H9 (cell line): Measurements from ENCODE around the gene CHTF8. TPM values are rescaled to one million over a fixed set of nuclear protein-coding genes. Genes with fewer than 3 reads are reported as not detected.
A peak's percentile ranks its signal among the peaks of the same experiment; 100 is the strongest.

Source experiments
- DNase-seq: peaks from one replicate; pipeline ENCODE4 v3.0.0-alpha.2; 2017
- H2AFZ ChIP-seq: one replicate; pipeline ENCODE4 v1.6.1; 2013; ENCODE audit warnings: mild to moderate bottlenecking, low read length, control low read depth, moderate library complexity
- H2AK5ac ChIP-seq: 2 replicates; pipeline ENCODE4 v1.6.1; 2013; ENCODE audit warnings: low read length, control low read depth, mixed read lengths; ENCODE audit not compliant: insufficient read length
- H2BK120ac ChIP-seq: one replicate; pipeline ENCODE4 v1.6.1; 2013; ENCODE audit warnings: low read depth, mild to moderate bottlenecking, low read length, control low read depth, inconsistent platforms; ENCODE audit not compliant: poor library complexity, severe bottlenecking
- H2BK12ac ChIP-seq: 2 replicates; pipeline ENCODE4 v1.6.1; 2013; ENCODE audit warnings: low read length, control low read depth, mixed read lengths, low read depth; ENCODE audit not compliant: insufficient read length
- H2BK15ac ChIP-seq: 2 replicates; pipeline ENCODE4 v1.6.1; 2013; ENCODE audit warnings: low read depth, low read length, control low read depth
- H2BK20ac ChIP-seq: one replicate; pipeline ENCODE4 v1.6.1; 2013; ENCODE audit warnings: low read depth, mild to moderate bottlenecking, low read length, control low read depth, inconsistent platforms; ENCODE audit not compliant: poor library complexity, severe bottlenecking
- H2BK5ac ChIP-seq: 2 replicates; pipeline ENCODE4 v1.6.1; 2013; ENCODE audit warnings: low read length, control low read depth, mixed read lengths; ENCODE audit not compliant: insufficient read length
- H3K14ac ChIP-seq: 2 replicates; pipeline ENCODE4 v1.6.1; 2013; ENCODE audit warnings: low read length, control low read depth; ENCODE audit not compliant: insufficient read depth
- H3K18ac ChIP-seq: 2 replicates; pipeline ENCODE4 v1.6.1; 2013; ENCODE audit warnings: low read depth, mild to moderate bottlenecking, mixed read lengths, low read length, control low read depth; ENCODE audit not compliant: insufficient read length
- H3K23ac ChIP-seq: 2 replicates; pipeline ENCODE4 v1.6.1; 2013; ENCODE audit warnings: low read length, control low read depth, mixed read lengths, low read depth; ENCODE audit not compliant: insufficient read length
- H3K23me2 ChIP-seq: 2 replicates; pipeline ENCODE4 v1.6.1; 2013; ENCODE audit warnings: low read depth, mild to moderate bottlenecking, mixed read lengths, low read length, control low read depth; ENCODE audit not compliant: insufficient read length, poor library complexity, severe bottlenecking
- H3K27ac ChIP-seq: 2 replicates; pipeline ENCODE4 v1.5.1; 2013; ENCODE audit warnings: low read length, control low read depth, mixed read lengths, low read depth; ENCODE audit not compliant: insufficient read length
- H3K27me3 ChIP-seq: 2 replicates; pipeline ENCODE4 v1.6.1; 2013; ENCODE audit warnings: low read length, control low read depth, inconsistent platforms; ENCODE audit not compliant: insufficient read depth
- H3K4ac ChIP-seq: 2 replicates; pipeline ENCODE4 v1.6.1; 2013; ENCODE audit warnings: low read depth, mild to moderate bottlenecking, control low read depth, inconsistent platforms, low read length, moderate library complexity
- H3K4me1 ChIP-seq: 2 replicates; pipeline ENCODE4 v1.6.1; 2013; ENCODE audit warnings: low read length, control low read depth, inconsistent platforms; ENCODE audit not compliant: insufficient read depth
- H3K4me2 ChIP-seq: 2 replicates; pipeline ENCODE4 v1.6.1; 2013; ENCODE audit warnings: low read length, control low read depth, mixed read lengths; ENCODE audit not compliant: insufficient read length, insufficient read depth
- H3K56ac ChIP-seq: 2 replicates; pipeline ENCODE4 v1.6.1; 2013; ENCODE audit warnings: low read depth, mild to moderate bottlenecking, mixed read lengths, low read length, control low read depth; ENCODE audit not compliant: insufficient read length
- H3K79me1 ChIP-seq: 2 replicates; pipeline ENCODE4 v1.6.1; 2013; ENCODE audit warnings: low read depth, mild to moderate bottlenecking, moderate library complexity, low read length, control low read depth, inconsistent platforms; ENCODE audit not compliant: insufficient read depth, poor library complexity, severe bottlenecking
- H3K79me2 ChIP-seq: 2 replicates; pipeline ENCODE4 v1.6.1; 2013; ENCODE audit warnings: low read length, control low read depth, inconsistent platforms; ENCODE audit not compliant: insufficient read depth
- H3K9ac ChIP-seq: 2 replicates; pipeline ENCODE4 v1.6.1; 2013; ENCODE audit warnings: low read length, control low read depth, mixed read lengths; ENCODE audit not compliant: insufficient read length; ENCODE audit errors: extremely low read depth
- H3K9me3 ChIP-seq: one replicate; pipeline ENCODE4 v1.6.1; 2013; ENCODE audit warnings: low read depth, low read length, inconsistent platforms; ENCODE audit not compliant: control insufficient read depth
- H3T11ph ChIP-seq: one replicate; pipeline ENCODE4 v1.6.1; 2013; ENCODE audit warnings: mild to moderate bottlenecking, low read length, control low read depth, inconsistent platforms
- H4K20me1 ChIP-seq: one replicate; pipeline ENCODE4 v1.6.1; 2013; ENCODE audit not compliant: control insufficient read depth, insufficient read length, insufficient read depth
- H4K5ac ChIP-seq: 2 replicates; pipeline ENCODE4 v1.6.1; 2013; ENCODE audit warnings: low read depth, mild to moderate bottlenecking, mixed read lengths, low read length, control low read depth; ENCODE audit not compliant: insufficient read length
- H4K8ac ChIP-seq: replicated peaks from 2 replicates; pipeline ENCODE4 v1.6.1; 2013; ENCODE audit warnings: low read length, control low read depth, mixed read lengths, low read depth; ENCODE audit not compliant: insufficient read length
- H4K91ac ChIP-seq: 2 replicates; pipeline ENCODE4 v1.6.1; 2013; ENCODE audit warnings: low read depth, mild to moderate bottlenecking, moderate library complexity, mixed read lengths, low read length, control low read depth; ENCODE audit not compliant: insufficient read length
- H3K27ac Mint-ChIP-seq, 3 experiments: 2 replicates in 2 of 3; 3 replicates in 1 of 3; pipeline ENCODE4 v1.8.0; 2020 to 2021; ENCODE audit warnings: mixed read lengths in 3 of 3, mild to moderate bottlenecking in 1 of 3, moderate library complexity in 1 of 3
- H3K27me3 Mint-ChIP-seq: 2 replicates; pipeline ENCODE4 v1.8.0; 2021; ENCODE audit warnings: low read depth, mild to moderate bottlenecking, moderate library complexity, mixed read lengths
- H3K36me3 Mint-ChIP-seq, 3 experiments: 2 replicates in 2 of 3; 3 replicates in 1 of 3; pipeline ENCODE4 v1.8.0; 2020 to 2021; ENCODE audit warnings: low read depth in 3 of 3, mixed read lengths in 3 of 3; ENCODE audit not compliant: insufficient read depth in 1 of 3
- H3K4me1 Mint-ChIP-seq, 2 experiments: 2 replicates each; pipeline ENCODE4 v1.8.0; 2020; ENCODE audit warnings: mixed read lengths in 2 of 2
- H3K4me3 Mint-ChIP-seq, 2 experiments: 2 replicates in 1 of 2; 3 replicates in 1 of 2; pipeline ENCODE4 v1.8.0; 2020 to 2021; ENCODE audit warnings: mild to moderate bottlenecking in 2 of 2, mixed read lengths in 2 of 2, moderate library complexity in 1 of 2
- H3K9me3 Mint-ChIP-seq, 2 experiments: 2 replicates in 1 of 2; 3 replicates in 1 of 2; pipeline ENCODE4 v1.8.0; 2020; ENCODE audit warnings: mild to moderate bottlenecking in 2 of 2, mixed read lengths in 2 of 2, moderate library complexity in 1 of 2
- CTCF ChIP-seq: fragments of 200-600 bp; sonication (generic); conservative IDR thresholded peaks from 3 replicates; pipeline ENCODE4 v1.8.0; 2021; ENCODE audit warnings: antibody characterized with exemption, mild to moderate bottlenecking
- WGBS: extraction: QIAGEN DNeasy Blood & Tissue Kit; methylation state at CpG from one replicate; pipeline ENCODE4 v1.1.7; 2013; ENCODE audit warnings: missing lambda C conversion rate, low lambda C conversion rate, mixed read lengths; ENCODE audit not compliant: insufficient read length; ENCODE audit errors: extremely low coverage; 5-methylcytosine and 5-hydroxymethylcytosine counted together
- total RNA-seq: library from RNA; stranded (reverse); gene quantifications from 2 replicates; pipeline ENCODE4 v1.2.1, GENCODE V29; 2021

The CHTF8 gene
- total RNA-seq, 1 experiment from 2014 or later: 168 TPM

DNA sequence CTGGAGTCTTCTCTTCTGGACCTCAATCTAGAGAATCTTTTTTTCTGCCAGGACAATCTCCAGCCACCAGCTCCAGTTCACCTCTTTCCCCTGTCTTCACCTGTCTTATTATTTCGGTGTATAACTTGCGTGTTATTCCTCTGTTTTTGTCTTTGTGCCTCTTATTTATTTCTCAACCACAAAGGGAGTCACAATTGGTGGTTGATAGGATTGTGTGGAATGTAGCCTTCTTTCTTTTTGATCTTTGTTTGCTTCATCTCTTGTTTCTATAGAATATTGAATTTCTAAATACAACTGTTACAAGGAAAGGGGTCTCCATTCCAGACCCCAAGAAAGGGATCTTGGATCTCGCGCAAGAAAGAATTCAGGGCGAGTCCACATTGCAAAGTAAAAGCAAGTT is 62.9 kb downstream of the CHTF8 start:
- Histone ChIP-seq H3K27ac (no peak overlapping the region), H3K79me2 (no peaks in the 10 kb centered on the region), H4K91ac (no peak overlapping the region), H3K9ac (no peak overlapping the region), H3K4me1 (peaks cover 21% of the 10 kb centered on the region; the same call in 1 of the 2 replicates), H3K9me3 (no peaks in the 10 kb centered on the region), H3K14ac (no peak overlapping the region), H2BK15ac (no peak overlapping the region), H4K5ac (no peak overlapping the region), H2BK20ac (no peak overlapping the region), H3K23me2 (no peaks in the 10 kb centered on the region), H2AK5ac (no peak overlapping the region), H2BK5ac (no peak overlapping the region), H2AFZ (no peak overlapping the region), H3K79me1 (no peaks in the 10 kb centered on the region), H2BK120ac (no peak overlapping the region), H3T11ph (no peak overlapping the region), H3K56ac (no peak overlapping the region), H3K4ac (no peak overlapping the region), H4K20me1 (no peaks in the 10 kb centered on the region), H2BK12ac (no peak overlapping the region), H3K27me3 (no peaks in the 10 kb centered on the region), H3K18ac (no peak overlapping the region), H4K8ac (no peak overlapping the region), H3K4me2 (no peak overlapping the region), H3K23ac (no peak overlapping the region)
- Mint-ChIP-seq H3K27me3 (peaks cover 2% of the 10 kb centered on the region), H3K27ac (peak overlapping the region in 1 of 3 experiments; percentile 36; a peak in 1 of 7 replicates), H3K36me3 (0 out of 7 replicates have a peak, but pooled peaks cover 0 to 2% (median 0%) of the 10 kb centered on the region in 3 experiments), H3K9me3 (no peaks in the 10 kb centered on the region), H3K4me3 (no peak overlapping the region), H3K4me1 (peaks cover 40 to 50% of the 10 kb centered on the region in 2 experiments)
- no peak for DNase-seq
- TF ChIP-seq CTCF: no peak
- no CpG with 5 or more reads among the region's 5 CpGs for WGBS

Other genes with a start within 250 kb of the CHTF8 start
- 98.4 and 100 TPM in 2 replicates for gene HAS3, start 26.9 kb downstream of the CHTF8 start, total RNA-seq
- 94.0 and 96.3 TPM in 2 replicates for gene UTP4, start 61 bp upstream of the CHTF8 start, total RNA-seq
- gene SNTB2, start 54.6 kb upstream of the CHTF8 start, total RNA-seq: 16.8 and 20.2 TPM in 2 replicates
- gene VPS4A, start 178.8 kb upstream of the CHTF8 start, total RNA-seq: 27.1 and 28.3 TPM in 2 replicates
- gene PDF, start 198.0 kb upstream of the CHTF8 start, total RNA-seq: 36.3 and 36.4 TPM in 2 replicates
- gene COG8, start 207.0 kb upstream of the CHTF8 start, total RNA-seq: 52.3 and 55.3 TPM in 2 replicates
- 72.8 and 75.8 TPM in 2 replicates for gene NIP7, start 207.2 kb upstream of the CHTF8 start, total RNA-seq
- gene TMED6, start 219.2 kb upstream of the CHTF8 start, total RNA-seq: 0.31 TPM in 1 of 2 replicates, not detected in the other